SK-N-SH (cell line): ENCODE measurements around the gene ZNF549. TPM values are rescaled to one million over a fixed set of nuclear protein-coding genes. Genes with fewer than 3 reads are reported as not detected.

Experiments
- CTCF ChIA-PET: fragments of 300-600, 350-600 bp; formaldehyde crosslinking; extraction: SDS; loops from one replicate; lab custom pipeline; 2021; lab: Yijun Ruan, JAX
- POLR2A ChIA-PET: fragments of 350-600 bp; sonication (Branson Sonifier 250); formaldehyde crosslinking; extraction: SDS; loops from one replicate; lab custom pipeline; 2020; ENCODE audit warnings: antibody characterized with exemption, inconsistent platforms; lab: Yijun Ruan, JAX
- DNase-seq: peaks from one replicate; pipeline ENCODE4 v3.0.0; 2012
- H2AFZ ChIP-seq: fragments of 200-600 bp; sonication (generic); 2 replicates; pipeline ENCODE4 v1.8.1; 2016; ENCODE audit warnings: antibody characterized with exemption, mild to moderate bottlenecking, low read depth
- H3F3A ChIP-seq: fragments of 200-600 bp; sonication (generic); replicated peaks from 2 replicates; pipeline ENCODE3; 2016; ENCODE audit warnings: antibody characterized with exemption, mild to moderate bottlenecking; ENCODE audit not compliant: insufficient read depth
- H3K27ac ChIP-seq, 2 experiments: fragments of 200-500 bp in 1 of 2; fragments of 200-600 bp in 1 of 2; sonication (Bioruptor generic) in 1 of 2; sonication (generic), shearing (Covaris generic) in 1 of 2; 2 replicates each; pipeline versions ENCODE4 v1.5.1 to v1.6.1; 2014 to 2016; ENCODE audit warnings: low read depth in 2 of 2, inconsistent platforms in 1 of 2, low read length in 1 of 2, mild to moderate bottlenecking in 1 of 2, mixed read lengths in 1 of 2
- H3K27me3 ChIP-seq: fragments of 200-600 bp; sonication (generic), shearing (Covaris generic); 2 replicates; pipeline ENCODE4 v1.6.1; 2016; ENCODE audit warnings: mixed run types; ENCODE audit not compliant: insufficient read depth
- H3K36me3 ChIP-seq, 2 experiments: fragments of 200-500 bp in 1 of 2; fragments of 200-600 bp in 1 of 2; sonication (Bioruptor generic) in 1 of 2; sonication (generic) in 1 of 2; replicated peaks in 1 of 2; 2 replicates each; pipeline versions ENCODE3 to v1.5.1; 2014 to 2016; ENCODE audit warnings: low read length in 1 of 2, mild to moderate bottlenecking in 1 of 2; ENCODE audit not compliant: insufficient read depth in 2 of 2, control insufficient read depth in 1 of 2
- H3K4me1 ChIP-seq, 2 experiments: fragments of 200-500 bp in 1 of 2; fragments of 200-600 bp in 1 of 2; sonication (Bioruptor generic) in 1 of 2; sonication (generic), shearing (Covaris generic) in 1 of 2; 2 replicates each; pipeline versions ENCODE4 v1.5.1 to v1.6.1; 2014 to 2016; ENCODE audit warnings: low read depth in 1 of 2, low read length in 1 of 2, mixed run types in 1 of 2; ENCODE audit not compliant: insufficient read depth in 2 of 2, control insufficient read depth in 1 of 2
- H3K4me2 ChIP-seq: fragments of 200-600 bp; sonication (generic), shearing (Covaris generic); 2 replicates; pipeline ENCODE4 v1.6.1; 2017; ENCODE audit warnings: mixed run types
- H3K4me3 ChIP-seq, 2 experiments: fragments of 200-500 bp in 1 of 2; fragments of 200-600 bp in 1 of 2; sonication (Bioruptor generic) in 1 of 2; sonication (generic), shearing (Covaris generic) in 1 of 2; 2 replicates each; pipeline versions ENCODE4 v1.5.1 to v1.8.1; 2014 to 2016; ENCODE audit warnings: low read depth in 2 of 2, inconsistent platforms in 1 of 2, low read length in 1 of 2, mild to moderate bottlenecking in 1 of 2, mixed read lengths in 1 of 2, moderate library complexity in 1 of 2
- H3K79me2 ChIP-seq: fragments of 200-600 bp; sonication (generic); 2 replicates; pipeline ENCODE4 v1.8.1; 2017; ENCODE audit warnings: mild to moderate bottlenecking; ENCODE audit not compliant: insufficient read depth
- H3K9ac ChIP-seq: fragments of 200-600 bp; sonication (generic); 2 replicates; pipeline ENCODE4 v1.6.1; 2017; ENCODE audit warnings: mixed run types
- H3K9me2 ChIP-seq: fragments of 200-600 bp; sonication (generic); 2 replicates; pipeline ENCODE4 v1.6.1; 2017; ENCODE audit warnings: mixed run types
- H3K9me3 ChIP-seq: fragments of 200-600 bp; sonication (generic); 2 replicates; pipeline ENCODE4 v1.6.1; 2017; ENCODE audit warnings: mixed run types, mild to moderate bottlenecking, moderate library complexity
- H4K20me1 ChIP-seq: fragments of 200-600 bp; sonication (generic); 2 replicates; pipeline ENCODE4 v1.6.1; 2017; ENCODE audit warnings: mild to moderate bottlenecking, mixed run types; ENCODE audit not compliant: insufficient read depth
- ELF1 ChIP-seq: IDR thresholded peaks from 2 replicates; pipeline ENCODE4 v1.4.0; 2012
- EP300 ChIP-seq, 2 experiments: IDR thresholded peaks; 2 replicates each; pipeline versions ENCODE4 v1.4.0 to v1.6.1; 2012; ENCODE audit warnings: borderline replicate concordance in 1 of 2, low read depth in 1 of 2, low read length in 1 of 2
- GATA2 ChIP-seq: sonication (generic); formaldehyde crosslinking; IDR thresholded peaks from 2 replicates; pipeline ENCODE4 v1.5.0; 2020; ENCODE audit warnings: mild to moderate bottlenecking, missing genetic modification reagents
- MEF2A ChIP-seq: IDR thresholded peaks from 2 replicates; pipeline ENCODE4 v1.4.0; 2012; ENCODE audit warnings: low read depth, borderline replicate concordance
- MXI1 ChIP-seq: IDR thresholded peaks from 2 replicates; pipeline ENCODE4 v1.6.1; 2012; ENCODE audit warnings: mild to moderate bottlenecking, low read depth, low read length, improper control_type of control experiment
- NFIC ChIP-seq: IDR thresholded peaks from 2 replicates; pipeline ENCODE4 v1.4.0; 2012; ENCODE audit warnings: borderline replicate concordance
- NRF1 ChIP-seq: IDR thresholded peaks from 2 replicates; pipeline ENCODE4 v1.6.1; 2012; ENCODE audit warnings: low read depth, mild to moderate bottlenecking, low read length
- POLR2AphosphoS5 ChIP-seq: IDR thresholded peaks from 2 replicates; pipeline ENCODE4 v1.6.1; 2012; ENCODE audit warnings: low read depth, low read length
- RCOR1 ChIP-seq: fragments of 150-350 bp; IDR thresholded peaks from 2 replicates; pipeline ENCODE4 v1.6.1; 2017; ENCODE audit warnings: antibody characterized with exemption, low read length
- SIN3A ChIP-seq: IDR thresholded peaks from 2 replicates; pipeline ENCODE4 v1.6.1; 2012; ENCODE audit warnings: low read depth, mild to moderate bottlenecking, low read length, moderate library complexity, borderline replicate concordance
- TAF1 ChIP-seq: IDR thresholded peaks from 2 replicates; pipeline ENCODE4 v1.6.1; 2012; ENCODE audit warnings: low read depth, mild to moderate bottlenecking, low read length, moderate library complexity, borderline replicate concordance
- WGBS: methylation state at CpG from one replicate; pipeline ENCODE4 v1.1.6; 2017; ENCODE audit warnings: low lambda C conversion rate; 5-methylcytosine and 5-hydroxymethylcytosine counted together
- polyA plus RNA-seq, 3 experiments: library from polyadenylated mRNA; depleted of rRNA; stranded (reverse); fragments of >200 nt; gene quantifications; 2 replicates each; pipeline ENCODE4 v1.2.3, GENCODE V29; 2012
- TF ChIP-seq, protein P1 (sequence below): fragments of 150-350 bp; IDR thresholded peaks from 2 replicates; pipeline ENCODE4 v1.6.1; 2017; ENCODE audit warnings: antibody characterized with exemption, low read length, low read depth, borderline replicate concordance
- TF ChIP-seq, protein P2 (sequence below): IDR thresholded peaks from 2 replicates; pipeline ENCODE4; 2012

ZNF549 gene
- polyA plus RNA-seq, 1 of the 3 experiments (the other 2 are of a cell fraction), result 2.4 TPM

DNA sequence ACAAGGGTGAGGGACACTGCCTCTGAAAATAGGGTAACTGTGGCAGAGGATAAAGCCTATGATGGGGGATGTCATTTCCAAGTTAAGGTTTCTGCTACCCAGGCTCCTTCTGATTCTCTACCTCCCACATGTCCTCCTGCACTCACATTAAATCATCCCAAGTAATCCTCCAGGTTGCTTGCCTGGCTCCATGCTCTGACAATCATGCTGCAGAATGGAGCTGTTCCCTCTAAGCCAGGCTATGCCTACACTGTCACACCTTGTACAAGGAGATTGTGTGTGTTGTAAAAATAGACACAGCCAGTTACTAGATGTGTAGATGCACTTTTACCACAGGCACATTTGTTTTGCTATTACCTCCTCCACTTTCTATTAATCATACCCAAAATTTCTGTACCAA lies 43.6 kb downstream of the ZNF549 start:
- no peak for TF ChIP-seq ELF1
- no peak for TF ChIP-seq MXI1
- TF ChIP-seq SIN3A, result no peak
- TF ChIP-seq, protein P1, sequence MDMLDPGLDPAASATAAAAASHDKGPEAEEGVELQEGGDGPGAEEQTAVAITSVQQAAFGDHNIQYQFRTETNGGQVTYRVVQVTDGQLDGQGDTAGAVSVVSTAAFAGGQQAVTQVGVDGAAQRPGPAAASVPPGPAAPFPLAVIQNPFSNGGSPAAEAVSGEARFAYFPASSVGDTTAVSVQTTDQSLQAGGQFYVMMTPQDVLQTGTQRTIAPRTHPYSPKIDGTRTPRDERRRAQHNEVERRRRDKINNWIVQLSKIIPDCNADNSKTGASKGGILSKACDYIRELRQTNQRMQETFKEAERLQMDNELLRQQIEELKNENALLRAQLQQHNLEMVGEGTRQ, result no peak
- TF ChIP-seq, protein P2, sequence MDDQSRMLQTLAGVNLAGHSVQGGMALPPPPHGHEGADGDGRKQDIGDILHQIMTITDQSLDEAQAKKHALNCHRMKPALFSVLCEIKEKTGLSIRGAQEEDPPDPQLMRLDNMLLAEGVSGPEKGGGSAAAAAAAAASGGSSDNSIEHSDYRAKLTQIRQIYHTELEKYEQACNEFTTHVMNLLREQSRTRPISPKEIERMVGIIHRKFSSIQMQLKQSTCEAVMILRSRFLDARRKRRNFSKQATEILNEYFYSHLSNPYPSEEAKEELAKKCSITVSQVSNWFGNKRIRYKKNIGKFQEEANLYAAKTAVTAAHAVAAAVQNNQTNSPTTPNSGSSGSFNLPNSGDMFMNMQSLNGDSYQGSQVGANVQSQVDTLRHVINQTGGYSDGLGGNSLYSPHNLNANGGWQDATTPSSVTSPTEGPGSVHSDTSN, result no peak

DNA sequence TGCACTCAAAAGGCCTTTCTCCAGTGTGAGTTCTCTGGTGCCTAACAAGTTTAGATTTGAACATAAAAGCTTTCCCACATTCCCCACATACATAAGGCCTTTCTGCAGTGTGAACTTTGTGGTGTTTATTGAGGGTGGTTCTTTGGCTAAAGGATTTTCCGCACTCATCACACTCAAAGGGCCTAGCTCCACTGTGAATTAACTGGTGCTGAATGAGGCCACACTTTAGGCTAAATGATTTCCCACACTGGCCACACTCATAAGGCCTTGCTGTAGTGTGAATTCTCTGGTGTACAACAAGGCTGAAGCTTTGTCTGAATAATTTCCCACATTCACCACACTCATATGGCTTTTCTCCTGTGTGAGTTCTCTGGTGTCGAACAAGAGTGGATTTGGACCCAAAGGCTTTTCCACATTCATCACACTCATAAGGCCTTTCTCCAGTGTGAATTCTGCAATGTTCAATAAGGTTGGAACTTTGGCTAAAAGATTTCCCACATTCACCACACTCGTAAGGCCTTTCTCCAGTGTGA lies 45.3 kb downstream of the ZNF549 start:
- POLR2A ChIA-PET, result no interaction called here
- Histone ChIP-seq H3K4me2 (no peak overlapping the region), H3K79me2 (peaks cover 11% of the 10 kb centered on the region), H2AFZ (no peak overlapping the region), H3K9me3 (peaks cover 17% of the 10 kb centered on the region; the same call in 1 of the 2 replicates), H3K4me1 (no peaks in the 10 kb centered on the region; a peak in 1 of 4 replicates), H3K27me3 (no peaks in the 10 kb centered on the region), H3F3A (no peaks in the 10 kb centered on the region), H3K27ac (no peak overlapping the region), H3K36me3 (peaks cover 54 to 58% of the 10 kb centered on the region in 2 experiments), H3K9ac (no peak overlapping the region), H3K9me2 (no peaks in the 10 kb centered on the region), H4K20me1 (no peaks in the 10 kb centered on the region), H3K4me3 (peak overlapping the region in 1 of 2 experiments; percentile 7; a peak in 1 of 4 replicates)
- CTCF ChIA-PET, result interaction anchor here (1.6 kb wide), 1 partner anchor 12 kb away, joined by 3 read pairs; no protein-coding TSS in a partner anchor
- DNase-seq, result no peak
- TF ChIP-seq MEF2A (no peak), RCOR1 (no peak), POLR2AphosphoS5 (no peak), GATA2 (CRISPR knock-in tag) (no peak), NRF1 (no peak), TAF1 (no peak), NFIC (no peak), ELF1 (no peak), EP300 (IDR thresholded peaks at IDR 0.05; ENCODE audit: borderline replicate concordance in 1 of 2, low read depth in 1 of 2, low read length in 1 of 2) (no peak)
- 94% methylated on average over 3 of the region's 3 CpGs for WGBS

More for the DNA sequence above, 43.6 kb downstream of the ZNF549 start:
- H2AFZ ChIP-seq, result no peak overlapping the region
- H3K27ac ChIP-seq, result no peak overlapping the region
- H4K20me1 ChIP-seq, result no peaks in the 10 kb centered on the region
- peaks cover 30% of the 10 kb centered on the region; the same call in 1 of the 2 replicates for H3K9me3 ChIP-seq
- no peak for DNase-seq
- H3K79me2 ChIP-seq, result no peaks in the 10 kb centered on the region
- ChIA-PET CTCF (no interaction called here), POLR2A (no interaction called here)
- no peaks in the 10 kb centered on the region for H3K27me3 ChIP-seq
- no peak overlapping the region; a peak in 1 of 4 replicates for H3K4me3 ChIP-seq
- no peak overlapping the region for H3K9ac ChIP-seq
- no peaks in the 10 kb centered on the region for H3K4me1 ChIP-seq
- H3K36me3 ChIP-seq, result peaks cover 40 to 41% of the 10 kb centered on the region in 2 experiments
- no peaks in the 10 kb centered on the region for H3K9me2 ChIP-seq
- peaks cover 6% of the 10 kb centered on the region for H3F3A ChIP-seq
- H3K4me2 ChIP-seq, result no peak overlapping the region
